ENCODE results near the gene HOXB8. TPM values are rescaled to one million over a fixed set of nuclear protein-coding genes. Genes with fewer than 3 reads are reported as not detected.
A peak's percentile ranks its signal among the peaks of the same experiment; 100 is the strongest.

Gene HOXB8
- total and polyA plus RNA-seq, 10 of the 15 experiments (the other 5 are each of a cell fraction or from before 2014, with no cell fraction given), result 0.21 TPM; not detected in 9

GRCh38 chr17:48610282-48611211, 4.5 kb downstream of the HOXB8 start, which contains the start of gene HOXB7:
TSS of gene HOXB7 (minus strand) at chr17:48611017. CDS start at chr17:48610918, 99 bp downstream.
- intact Hi-C loops (cut with micrococcal nuclease; ENCODE audit: unreplicated experiment), result no loop called here
- ChIA-PET SMC1A (ENCODE audit: uncharacterized antibody, unreplicated experiment) (interaction anchor here (0.8 to 1.1 kb wide), 3 partner anchors 22 to 585 kb away, joined by 3 read pairs; no protein-coding TSS in a partner anchor), POLR2A (interaction anchor here (0.6 to 1.7 kb wide), 3 partner anchors 13 to 121 kb away, joined by 5 to 6 read pairs (median 5); no protein-coding TSS in a partner anchor), CTCF (interaction anchor here (0.6 to 1.8 kb wide), 9 partner anchors 8 to 583 kb away, joined by 3 to 8 read pairs (median 5); no protein-coding TSS in a partner anchor), RAD21 (ENCODE audit: unreplicated experiment) (interaction anchor here (0.9 to 1.7 kb wide), 5 partner anchors 13 to 530 kb away, joined by 3 to 4 read pairs (median 3); partner anchors contain the start of gene HOXB5)
- in situ Hi-C loops (cut with MboI), result no loop called here
- ATAC-seq, result peak; percentile 77
- whole genome bisulfite sequencing (ENCODE audit: insufficient coverage, insufficient replicate concordance, low lambda C conversion rate, missing lambda C conversion rate), result 2% methylated on average over 77 of the region's 79 CpGs
- Histone ChIP-seq H4K20me1 (ENCODE audit: control insufficient read depth, insufficient read depth) (no peaks in the 10 kb centered on the region), H3K36me3 (ENCODE audit: control insufficient read depth in 2 of 2, insufficient read depth in 2 of 2, low read length in 1 of 2) (no peaks in the 10 kb centered on the region; a peak in 1 of 4 replicates), H3K27me3 (replicated peaks in 1 of 2; ENCODE audit: control insufficient read depth in 2 of 2, insufficient read depth in 2 of 2, low read length in 1 of 2) (peaks cover 6 to 13% of the 10 kb centered on the region in 2 experiments; a peak in 3 of 4 replicates), H3K27ac (ENCODE audit: control insufficient read depth, insufficient read depth) (peak within 1 kb of the TSS; percentile 1), H3K4me3 (peak within 1 kb of the TSS; percentile 86), H3K79me2 (ENCODE audit: control insufficient read depth, insufficient read depth, low read length) (no peaks in the 10 kb centered on the region), H3K4me2 (ENCODE audit: control insufficient read depth, insufficient read depth) (peak within 1 kb of the TSS; percentile 91), H3K4me1 (ENCODE audit: control insufficient read depth, insufficient read depth, low read length) (peaks cover 11% of the 10 kb centered on the region), H2AFZ (ENCODE audit: control insufficient read depth, low read depth, low read length) (peak within 1 kb of the TSS; percentile 96), H3K9me3 (replicated peaks; ENCODE audit: control insufficient read depth, insufficient read depth, low read length) (no peaks in the 10 kb centered on the region), H3K9ac (ENCODE audit: control insufficient read depth, insufficient read depth, low read length) (peak within 1 kb of the TSS; percentile 76)
- no peak for DNase-seq (ENCODE audit: low read depth, low spot score)
- TSS peak; percentile 88 for BruUV-seq (replicated peaks)
- FAIRE-seq, result peak; percentile 82
- TF ChIP-seq CBFB (IDR thresholded peaks at IDR 0.05; ENCODE audit: low read depth) (0 out of 2 replicates have a peak, but pooled peaks have one; percentile 26), EGR1 (IDR thresholded peaks at IDR 0.05; ENCODE audit: borderline replicate concordance in 1 of 2, low read depth in 2 of 2, low read length in 2 of 2) (no peak), ASH2L (IDR thresholded peaks at IDR 0.05; ENCODE audit: borderline replicate concordance, low read depth) (no peak), E4F1 (IDR thresholded peaks at IDR 0.05; ENCODE audit: borderline replicate concordance, partially characterized antibody) (no peak), GABPA (IDR thresholded peaks at IDR 0.05; ENCODE audit: low read depth) (no peak), ZZZ3 (IDR thresholded peaks at IDR 0.05; ENCODE audit: control insufficient read depth, insufficient read length, low read depth) (no peak), STAT3 (IDR thresholded peaks at IDR 0.05; ENCODE audit: low read depth, low read length) (no peak), TCF7 (IDR thresholded peaks at IDR 0.05; ENCODE audit: borderline replicate concordance) (no peak), SUPT20H (IDR thresholded peaks at IDR 0.05; ENCODE audit: borderline replicate concordance, control insufficient read depth, low read depth, low read length) (no peak), IRF4 (IDR thresholded peaks at IDR 0.05; ENCODE audit: low read depth, low read length) (no peak), ZBTB4 (CRISPR knock-in tag; IDR thresholded peaks at IDR 0.05) (0 out of 2 replicates have a peak, but pooled peaks have one; percentile 22), EED (IDR thresholded peaks at IDR 0.05; ENCODE audit: low read depth) (no peak), SREBF2 (IDR thresholded peaks at IDR 0.05; ENCODE audit: low read length) (no peak), POLR2AphosphoS2 (IDR thresholded peaks at IDR 0.05; ENCODE audit: low read depth, low read length) (no peak), ESRRA (IDR thresholded peaks at IDR 0.05; ENCODE audit: low read length) (no peak), NFYB (IDR thresholded peaks at IDR 0.05; ENCODE audit: insufficient read depth, low read depth, low read length) (peak; percentile 85), DPF2 (IDR thresholded peaks at IDR 0.05) (no peak; the same call in none of the 2 replicates), TCF3 (IDR thresholded peaks at IDR 0.05; ENCODE audit: borderline replicate concordance, insufficient read depth, low read depth, low read length) (no peak)
